A549 treated with CORT108297 at 1 μM for 4 hours (cell line): ENCODE measurements around the gene EHD1. TPM values are rescaled to one million over a fixed set of nuclear protein-coding genes. Genes with fewer than 3 reads are reported as not detected.

Source experiments
- total RNA-seq: library from RNA; stranded (reverse); fragments of 200-300 nt; extraction: Qiagen RNA extraction; gene quantifications from 5 replicates; pipeline ENCODE4 v1.2.3, GENCODE V29; 2022

The EHD1 gene
- 98.0 to 142 TPM (median 132 TPM) in 5 replicates for total RNA-seq

GRCh38 chr11:64878494-64879243, at the start of gene EHD1:
TSS of gene EHD1 (minus strand) at chr11:64878621. CDS start at chr11:64878464, 157 bp downstream.

DNA sequence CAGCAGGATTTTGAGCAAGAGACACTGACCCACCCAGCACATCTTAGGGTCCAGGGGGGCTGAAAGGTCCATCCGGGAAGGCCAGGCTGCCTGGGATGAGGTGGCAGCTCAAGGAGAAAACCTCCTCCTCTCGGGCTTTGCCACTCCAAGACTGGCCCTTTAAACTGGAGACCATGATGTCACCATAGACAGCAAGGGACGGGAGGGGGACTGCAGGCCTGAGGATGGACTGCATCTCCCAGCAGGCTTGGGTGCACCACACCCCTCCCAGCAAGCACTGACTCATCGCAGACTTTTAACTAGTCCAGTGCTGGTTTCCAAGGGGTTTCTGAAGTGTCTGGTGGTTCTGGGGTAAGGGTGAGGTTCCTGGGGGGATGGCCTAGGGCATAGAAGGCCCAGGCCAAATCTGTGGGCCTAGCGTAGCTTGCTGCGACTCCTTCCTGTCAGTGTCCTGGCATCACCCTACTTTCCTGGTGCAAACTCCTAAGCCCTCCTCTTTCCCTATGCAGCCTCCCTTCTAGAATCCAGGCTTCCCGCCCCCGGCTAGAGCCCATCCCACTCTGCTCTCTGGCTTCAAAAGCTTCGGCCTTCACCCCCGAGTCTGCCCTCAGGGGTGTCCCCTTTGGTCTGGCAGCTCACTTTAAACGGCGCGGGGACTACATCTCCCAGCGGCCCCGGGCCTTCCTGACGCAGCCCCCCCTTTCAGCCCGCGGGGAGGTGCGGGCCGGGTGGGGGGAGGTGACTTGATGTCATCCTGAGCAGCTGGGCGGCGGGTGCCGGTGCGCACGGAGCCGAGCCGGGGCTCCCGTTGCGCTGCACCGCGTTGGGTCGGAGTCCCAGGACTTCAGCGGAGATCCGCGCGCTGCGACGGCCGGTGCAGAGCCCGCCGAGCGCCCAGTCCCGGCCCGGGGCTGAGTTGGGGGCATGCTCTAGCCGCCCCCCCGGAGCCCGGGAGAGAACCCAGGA, 45.8 kb upstream of the EHD1 start, which contains the start of gene PPP2R5B:
Gene PPP2R5B (plus strand): TSS at position 746 of the 966 bp plus-strand sequence. CDS start 1,046 bp downstream, outside the sequence.

GRCh38 chr11:64916775-64917662, 38.6 kb upstream of the EHD1 start, which contains the start of gene ATG2A:
TSS of gene ATG2A (minus strand) at chr11:64917209. CDS start at chr11:64917135, 74 bp downstream.

DNA sequence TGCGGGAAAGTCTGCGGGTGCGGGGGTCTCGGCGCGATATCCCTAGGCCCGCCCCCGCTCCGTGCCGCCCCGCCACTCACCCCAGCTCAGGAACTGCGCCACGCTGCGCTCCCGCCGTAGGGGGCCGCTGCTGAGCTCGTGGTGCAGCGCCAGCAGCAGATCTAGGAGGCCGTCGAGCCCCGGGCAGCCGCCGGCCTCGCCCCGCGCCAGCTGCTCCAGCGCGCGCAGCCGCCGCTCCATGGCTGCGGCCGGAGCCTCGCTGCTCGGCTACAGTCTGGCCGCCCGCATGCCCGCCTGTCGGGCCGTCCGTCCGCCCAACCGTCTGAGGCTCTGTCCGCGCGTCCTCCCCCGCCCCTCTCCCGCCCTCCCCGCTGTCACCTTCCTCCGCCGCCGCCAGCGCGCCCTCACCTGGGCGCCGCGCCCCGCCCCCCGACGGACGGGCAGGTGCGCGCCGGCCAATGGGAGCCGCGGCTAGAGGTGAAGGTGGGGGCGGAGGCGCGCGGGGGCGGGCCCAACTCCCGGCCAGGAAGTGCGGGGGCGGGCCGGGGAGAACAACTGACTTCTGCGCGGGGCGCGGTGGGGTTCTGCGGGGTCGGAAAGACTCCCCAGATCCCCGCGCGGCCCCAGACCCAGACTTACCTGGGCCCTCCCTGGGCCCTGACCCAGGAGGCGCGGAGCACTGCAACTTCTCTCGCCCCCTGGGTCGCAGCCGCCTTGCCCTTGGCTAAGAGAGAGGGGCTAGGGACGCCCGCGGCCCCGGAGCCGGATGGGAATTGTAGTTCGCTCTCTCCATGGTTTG, 33.9 kb downstream of the EHD1 start, which contains the start of gene CDC42BPG:
Gene CDC42BPG (minus strand): TSS at position 324 of the 799 bp plus-strand sequence. CDS start 84 bp downstream, at position 240.

DNA sequence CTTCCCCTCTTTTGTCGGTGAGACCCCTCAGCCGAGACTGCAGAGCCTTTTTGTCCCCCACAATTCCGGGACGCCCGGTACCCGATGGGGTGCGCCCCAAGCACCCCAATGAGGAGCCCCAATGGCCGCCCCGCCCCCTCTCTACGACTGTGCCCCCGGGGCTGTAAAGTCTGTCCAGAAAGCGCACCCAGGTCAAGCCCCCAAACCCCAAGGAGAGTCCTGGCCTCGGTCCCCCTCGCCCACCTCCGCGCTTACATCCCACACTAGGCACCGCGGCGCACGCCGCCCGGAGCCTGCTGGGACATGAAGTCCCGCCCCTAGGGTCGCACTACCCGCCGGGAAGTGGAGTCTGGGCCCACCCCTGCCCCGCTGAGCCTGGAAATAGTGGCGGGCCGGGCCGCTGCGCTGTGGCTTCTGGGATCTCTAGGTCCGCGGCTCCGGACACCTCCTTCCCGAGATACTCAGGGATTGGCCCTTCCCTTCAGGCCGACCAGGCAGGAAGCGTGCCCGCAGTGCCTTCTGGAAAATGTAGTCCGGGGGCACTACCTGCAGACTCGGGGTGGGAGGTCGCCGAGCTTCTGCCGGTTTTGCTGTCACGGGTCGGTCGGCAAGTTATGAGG, 68.0 kb downstream of the EHD1 start, which contains the start of gene MEN1:
Gene MEN1 (minus strand): TSS at position 281 of the 620 bp plus-strand sequence. CDS start 442 bp downstream, outside the sequence.

DNA sequence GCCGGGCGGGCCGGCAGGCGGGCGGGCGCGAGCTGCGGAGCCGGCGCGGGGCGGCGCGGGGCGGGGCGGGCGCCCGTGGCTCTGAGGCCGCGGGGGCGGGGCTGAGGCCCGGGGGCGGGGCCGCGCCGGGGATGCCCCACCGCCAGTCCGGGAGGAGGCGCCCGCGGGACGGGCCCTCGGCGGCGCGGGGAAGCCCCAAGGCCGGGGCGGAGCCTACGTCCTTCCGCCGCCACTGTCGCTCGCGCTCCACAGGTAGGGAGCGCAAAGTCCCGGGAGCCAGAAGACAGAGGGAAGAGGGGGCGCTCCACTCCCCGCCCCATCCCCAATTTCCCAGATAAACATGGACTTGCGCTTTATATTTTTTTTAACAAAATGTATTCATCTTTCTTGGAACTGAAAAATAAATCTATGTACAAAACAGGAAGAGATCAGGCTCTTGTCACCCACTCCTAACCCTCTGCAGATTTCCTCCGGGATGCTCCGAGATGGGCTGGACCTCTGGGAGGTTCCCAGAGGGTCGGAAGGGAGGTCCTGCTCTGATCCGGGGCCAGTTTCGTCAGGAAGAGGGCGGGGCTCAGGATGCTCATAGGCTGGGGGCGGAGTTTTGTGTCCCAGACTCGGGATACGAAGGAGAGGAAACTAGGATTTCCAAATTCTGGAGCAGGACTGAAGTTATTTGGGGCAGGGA, 75.1 kb downstream of the EHD1 start, which contains the start of gene MAP4K2:
Gene MAP4K2 (minus strand): TSS at position 57 of the 688 bp plus-strand sequence. CDS start 65 bp downstream, outside the sequence.

Other genes with a start within 250 kb of the EHD1 start
- gene NRXN2, start 155.4 kb downstream of the EHD1 start, total RNA-seq: 0.15 to 0.40 TPM (median 0.23 TPM) in 5 replicates
- 1.0 to 1.5 TPM (median 1.1 TPM) in 5 replicates for gene RASGRP2, start 134.5 kb downstream of the EHD1 start, total RNA-seq
- gene PYGM, start 118.6 kb downstream of the EHD1 start, total RNA-seq: 0.18 to 0.54 TPM (median 0.25 TPM) in 5 replicates
- gene SF1, start 100.1 kb downstream of the EHD1 start, total RNA-seq: 162 to 230 TPM (median 166 TPM) in 5 replicates
- gene MAP4K2, start 75.4 kb downstream of the EHD1 start, total RNA-seq: 5.7 to 11.3 TPM (median 9.6 TPM) in 5 replicates
- gene MEN1, start 68.1 kb downstream of the EHD1 start, total RNA-seq: 32.0 to 45.4 TPM (median 44.1 TPM) in 5 replicates
- 1.0 to 3.0 TPM (median 1.8 TPM) in 5 replicates for gene CDC42BPG, start 34.0 kb downstream of the EHD1 start, total RNA-seq
- gene ATG2A, start 38.6 kb upstream of the EHD1 start, total RNA-seq: 12.4 to 25.1 TPM (median 23.4 TPM) in 5 replicates
- 4.5 to 6.9 TPM (median 4.9 TPM) in 5 replicates for gene PPP2R5B, start 46.1 kb upstream of the EHD1 start, total RNA-seq
- not detected in 5 replicates for gene GPHA2, start 57.3 kb upstream of the EHD1 start, total RNA-seq
- not detected in 5 replicates for gene MAJIN, start 93.5 kb upstream of the EHD1 start, total RNA-seq
- 0.74 to 1.0 TPM (median 0.96 TPM) in 5 replicates for gene BATF2, start 118.3 kb upstream of the EHD1 start, total RNA-seq
- gene ARL2, start 135.5 kb upstream of the EHD1 start, total RNA-seq: 167 to 196 TPM (median 191 TPM) in 5 replicates
- 20.7 to 25.8 TPM (median 23.6 TPM) in 5 replicates for gene SNX15, start 148.8 kb upstream of the EHD1 start, total RNA-seq
- 33.4 to 59.7 TPM (median 56.5 TPM) in 5 replicates for gene SAC3D1, start 162.6 kb upstream of the EHD1 start, total RNA-seq
- 0.03 TPM in 1 of 5 replicates, not detected in the others for gene NAALADL1, start 179.9 kb upstream of the EHD1 start, total RNA-seq
- gene CDCA5, start 205.4 kb upstream of the EHD1 start, total RNA-seq: 56.7 to 72.8 TPM (median 69.2 TPM) in 5 replicates
- 32.3 to 35.1 TPM (median 33.5 TPM) in 5 replicates for gene ZFPL1, start 205.6 kb upstream of the EHD1 start, total RNA-seq
- gene VPS51, start 217.6 kb upstream of the EHD1 start, total RNA-seq: 50.1 to 57.1 TPM (median 54.1 TPM) in 5 replicates
- gene TM7SF2, start 233.3 kb upstream of the EHD1 start, total RNA-seq: 4.2 to 8.3 TPM (median 6.2 TPM) in 5 replicates
- gene ZNHIT2, start 239.1 kb upstream of the EHD1 start, total RNA-seq: 13.2 to 25.1 TPM (median 24.8 TPM) in 5 replicates
- 801 to 1,074 TPM (median 1,010 TPM) in 5 replicates for gene FAU, start 243.5 kb upstream of the EHD1 start, total RNA-seq
- gene MRPL49, start 243.7 kb upstream of the EHD1 start, total RNA-seq: 72.1 to 80.3 TPM (median 75.3 TPM) in 5 replicates